HG02938 (cell line): ENCODE data around the gene CEACAM21.

Experiments
- ATAC-seq: cut with Tn5 transposase; IDR thresholded peaks from one replicate; pipeline ENCODE4 v1.9.1; 2021; ENCODE audit warnings: mild to moderate bottlenecking, moderate library complexity; ENCODE audit not compliant: unreplicated experiment

CEACAM21 gene

GRCh38 chr19:41575998-41576397, at the start of gene CEACAM21:
Gene CEACAM21, plus strand, starts transcription at chr19:41576166. Its CDS starts 109 bp downstream, at chr19:41576275.
- no peak for ATAC-seq

GRCh38 chr19:41527089-41527488, 48.9 kb upstream of the CEACAM21 start:
- ATAC-seq: no peak

- ATAC-seq: no peak
Observed at GRCh38 chr19:41528106-41528505, 47.9 kb upstream of the CEACAM21 start.

- no peak for ATAC-seq
Observed at GRCh38 chr19:41529484-41530183, 46.3 kb upstream of the CEACAM21 start.

GRCh38 chr19:41530184-41530534, 45.8 kb upstream of the CEACAM21 start:
- ATAC-seq: no peak

GRCh38 chr19:41530761-41531301, 45.1 kb upstream of the CEACAM21 start:
- ATAC-seq: no peak

GRCh38 chr19:41531438-41532311, 44.3 kb upstream of the CEACAM21 start:
- ATAC-seq: peak; percentile 33

- ATAC-seq: no peak
Observed at GRCh38 chr19:41532526-41532925, 43.4 kb upstream of the CEACAM21 start.

- ATAC-seq: no peak
Observed at GRCh38 chr19:41533671-41534215, 42.2 kb upstream of the CEACAM21 start.

- peak; percentile 75 for ATAC-seq
Observed at GRCh38 chr19:41535029-41535622, 40.8 kb upstream of the CEACAM21 start.

GRCh38 chr19:41537789-41538188, 38.2 kb upstream of the CEACAM21 start:
- no peak for ATAC-seq

- ATAC-seq: no peak
Observed at GRCh38 chr19:41540041-41540695, 35.8 kb upstream of the CEACAM21 start.

GRCh38 chr19:41541990-41542584, 33.9 kb upstream of the CEACAM21 start:
- no peak for ATAC-seq

- no peak for ATAC-seq
Observed at GRCh38 chr19:41542622-41543021, 33.3 kb upstream of the CEACAM21 start.

GRCh38 chr19:41543582-41543981, 32.4 kb upstream of the CEACAM21 start:
- no peak for ATAC-seq

GRCh38 chr19:41545547-41545946, 30.4 kb upstream of the CEACAM21 start:
- no peak for ATAC-seq

- no peak for ATAC-seq
Observed at GRCh38 chr19:41546386-41546789, 29.6 kb upstream of the CEACAM21 start.

GRCh38 chr19:41546961-41547360, 29.0 kb upstream of the CEACAM21 start:
- ATAC-seq: no peak

- ATAC-seq: no peak
Observed at GRCh38 chr19:41547569-41547968, 28.4 kb upstream of the CEACAM21 start.

GRCh38 chr19:41548047-41548446, 27.9 kb upstream of the CEACAM21 start:
- ATAC-seq: no peak
